Loucy (cell line): Measurements from ENCODE around the gene MRPS15.

Experiments
- CTCF ChIP-seq: fragments of 200-600 bp; sonication (generic); conservative IDR thresholded peaks from 2 replicates; pipeline ENCODE4 v1.5.1; 2014; ENCODE audit warnings: mild to moderate bottlenecking, antibody characterized with exemption, low read length
- EZH2phosphoT487 ChIP-seq: fragments of 200-600 bp; IDR thresholded peaks from 2 replicates; pipeline ENCODE4 v1.6.1; 2018; ENCODE audit warnings: antibody characterized with exemption, mild to moderate bottlenecking, moderate library complexity, borderline replicate concordance

- TF ChIP-seq CTCF: no peak
- TF ChIP-seq EZH2phosphoT487: no peak
These were observed 19.9 kb upstream of the MRPS15 start for GRCh38 chr1:36484099-36484498.
